K562 (cell line): Measurements from ENCODE around the gene SLC2A8. TPM values are rescaled to one million over a fixed set of nuclear protein-coding genes. Genes with fewer than 3 reads are reported as not detected.

Source experiments
- CBX5 ChIP-seq: IDR thresholded peaks from 2 replicates; pipeline ENCODE4 v1.6.1; 2014; ENCODE audit warnings: low read depth, borderline replicate concordance
- CLOCK ChIP-seq: fragments of 250-450 bp; sonication (Bioruptor Pico); IDR thresholded peaks from 2 replicates; pipeline ENCODE4 v1.4.0; 2020; ENCODE audit warnings: mild to moderate bottlenecking, moderate library complexity, borderline replicate concordance
- HDAC3 ChIP-seq: fragments of 450-650 bp; IDR thresholded peaks from 2 replicates; pipeline ENCODE4 v1.6.1; 2018; ENCODE audit warnings: borderline replicate concordance, mild to moderate bottlenecking, moderate library complexity; ENCODE audit not compliant: partially characterized antibody
- KHSRP ChIP-seq: fragments of 450-650 bp; IDR thresholded peaks from 2 replicates; pipeline ENCODE4 v1.6.1; 2017
- LARP7 ChIP-seq: fragments of 450-650 bp; IDR thresholded peaks from 2 replicates; pipeline ENCODE4 v1.6.1; 2016
- MAZ ChIP-seq, 2 experiments: fragments of 450-650 bp in 1 of 2; sonication (generic) in 1 of 2; formaldehyde crosslinking; IDR thresholded peaks in 1 of 2; conservative IDR thresholded peaks in 1 of 2; 2 replicates each; pipeline versions ENCODE4 v1.4.0 to v1.5.0; 2020; ENCODE audit warnings: mild to moderate bottlenecking in 1 of 2, missing genetic modification reagents in 1 of 2
- NRF1 ChIP-seq, 2 experiments: fragments of 450-650 bp; IDR thresholded peaks in 1 of 2; conservative IDR thresholded peaks in 1 of 2; 2 replicates each; pipeline ENCODE4 v1.6.1; 2014; ENCODE audit warnings: mild to moderate bottlenecking in 2 of 2
- OTX1 ChIP-seq: fragments of 450-650 bp; formaldehyde crosslinking; IDR thresholded peaks from 2 replicates; pipeline ENCODE4 v1.4.0; 2022; ENCODE audit warnings: mild to moderate bottlenecking
- RAD51 ChIP-seq: fragments of 450-650 bp; IDR thresholded peaks from 2 replicates; pipeline ENCODE4 v1.7.1; 2016; ENCODE audit warnings: low read depth, mild to moderate bottlenecking, borderline replicate concordance
- RUNX1 ChIP-seq: sonication (generic); IDR thresholded peaks from 2 replicates; pipeline ENCODE4 v1.6.1; 2016; ENCODE audit warnings: antibody characterized with exemption, low read depth
- SMARCA4 ChIP-seq: fragments of 450-650 bp; IDR thresholded peaks from 2 replicates; pipeline ENCODE4 v1.6.1; 2016
- YBX1 ChIP-seq: fragments of 450-650 bp; IDR thresholded peaks from 2 replicates; pipeline ENCODE4 v1.7.1; 2016; ENCODE audit warnings: mild to moderate bottlenecking
- ZFP91 ChIP-seq: sonication (generic); formaldehyde crosslinking; IDR thresholded peaks from 2 replicates; pipeline ENCODE4 v1.8.0; 2022; ENCODE audit warnings: mild to moderate bottlenecking, missing genetic modification reagents
- ZNF232 ChIP-seq: sonication (generic); formaldehyde crosslinking; IDR thresholded peaks from 2 replicates; pipeline ENCODE4 v1.8.0; 2022; ENCODE audit warnings: mild to moderate bottlenecking, missing genetic modification reagents
- ZNF511 ChIP-seq: sonication (generic); formaldehyde crosslinking; IDR thresholded peaks from 2 replicates; pipeline ENCODE4 v1.8.0; 2022; ENCODE audit warnings: mild to moderate bottlenecking, missing genetic modification reagents
- ZNF655 ChIP-seq: fragments of 250-450 bp; sonication (Bioruptor Pico); IDR thresholded peaks from 2 replicates; pipeline ENCODE4 v1.5.0; 2021
- ZNF785 ChIP-seq: fragments of 250-450 bp; sonication (Bioruptor Pico); IDR thresholded peaks from 2 replicates; pipeline ENCODE4 v1.4.0; 2020; ENCODE audit warnings: mild to moderate bottlenecking
- polyA plus RNA-seq, 8 experiments: library from polyadenylated mRNA; depleted of rRNA in 4 of 8; stranded (reverse) in 5 of 8; unstranded in 3 of 8; fragments of >200 nt; fragmentation: Nextera tagmentation in 2 of 8; fragmentation: Illumina TruSeq in 1 of 8; extraction: Ambion mirVana in 2 of 8; extraction: Trizol in 1 of 8; gene quantifications; 2 replicates each; pipeline versions ENCODE4 v1.2.1 to v1.2.3, GENCODE V29; 2011 to 2014; ENCODE audit warnings: inconsistent platforms in 1 of 8, missing spikeins in 1 of 8
- total RNA-seq, 7 experiments: library from RNA; depleted of rRNA in 6 of 7; stranded (reverse); fragments of >200 nt in 6 of 7; fragmentation: Illumina TruSeq in 2 of 7; extraction: Trizol in 2 of 7; gene quantifications; 2 replicates each; pipeline versions ENCODE4 v1.2.1 to v1.2.3, GENCODE V29; 2011 to 2021; ENCODE audit warnings: low replicate concordance in 1 of 7
- TF ChIP-seq, protein P1 (sequence below): sonication (generic); formaldehyde crosslinking; IDR thresholded peaks from 2 replicates; pipeline ENCODE4 v1.5.0; 2020; ENCODE audit warnings: missing genetic modification reagents
- TF ChIP-seq, protein P2 (sequence below): fragments of 450-650 bp; IDR thresholded peaks from 2 replicates; pipeline ENCODE4 v1.6.1; 2016; ENCODE audit warnings: missing biosample characterization, missing genetic modification characterization
- TF ChIP-seq, protein P3 (sequence below): sonication (generic); IDR thresholded peaks from 2 replicates; pipeline ENCODE4 v1.6.1; 2016

SLC2A8 gene
- total and polyA plus RNA-seq, 9 of the 15 experiments (the other 6 are each of a cell fraction or from before 2014, with no cell fraction given) = 0.13 to 12.9 (median 5.2) TPM

- TF ChIP-seq ZNF655 (CRISPR knock-in tag) (no peak), CLOCK (CRISPR knock-in tag) (no peak), RAD51 (peak; percentile 87), ZFP91 (no peak), MAZ (CRISPR knock-in tag; conservative IDR thresholded peaks at IDR 0.05 in 1 of 2, IDR thresholded peaks at IDR 0.05 in 1 of 2) (0 out of 4 replicates have a peak, but pooled peaks of 1 of the 2 experiments have one; percentile 23), OTX1 (CRISPR knock-in tag) (no peak), KHSRP (no peak), NRF1 (conservative IDR thresholded peaks at IDR 0.05 in 1 of 2, IDR thresholded peaks at IDR 0.05 in 1 of 2) (no peak), ZNF511 (CRISPR knock-in tag) (0 out of 2 replicates have a peak, but pooled peaks have one; percentile 44), ZNF785 (CRISPR knock-in tag) (no peak), RUNX1 (no peak), CBX5 (no peak), SMARCA4 (no peak), LARP7 (no peak), YBX1 (no peak), ZNF232 (CRISPR knock-in tag) (no peak), HDAC3 (no peak)
- TF ChIP-seq, protein P1, sequence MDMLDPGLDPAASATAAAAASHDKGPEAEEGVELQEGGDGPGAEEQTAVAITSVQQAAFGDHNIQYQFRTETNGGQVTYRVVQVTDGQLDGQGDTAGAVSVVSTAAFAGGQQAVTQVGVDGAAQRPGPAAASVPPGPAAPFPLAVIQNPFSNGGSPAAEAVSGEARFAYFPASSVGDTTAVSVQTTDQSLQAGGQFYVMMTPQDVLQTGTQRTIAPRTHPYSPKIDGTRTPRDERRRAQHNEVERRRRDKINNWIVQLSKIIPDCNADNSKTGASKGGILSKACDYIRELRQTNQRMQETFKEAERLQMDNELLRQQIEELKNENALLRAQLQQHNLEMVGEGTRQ = peak; percentile 85
- TF ChIP-seq, protein P2, sequence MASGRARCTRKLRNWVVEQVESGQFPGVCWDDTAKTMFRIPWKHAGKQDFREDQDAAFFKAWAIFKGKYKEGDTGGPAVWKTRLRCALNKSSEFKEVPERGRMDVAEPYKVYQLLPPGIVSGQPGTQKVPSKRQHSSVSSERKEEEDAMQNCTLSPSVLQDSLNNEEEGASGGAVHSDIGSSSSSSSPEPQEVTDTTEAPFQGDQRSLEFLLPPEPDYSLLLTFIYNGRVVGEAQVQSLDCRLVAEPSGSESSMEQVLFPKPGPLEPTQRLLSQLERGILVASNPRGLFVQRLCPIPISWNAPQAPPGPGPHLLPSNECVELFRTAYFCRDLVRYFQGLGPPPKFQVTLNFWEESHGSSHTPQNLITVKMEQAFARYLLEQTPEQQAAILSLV (tag) = no peak
- TF ChIP-seq, protein P3, sequence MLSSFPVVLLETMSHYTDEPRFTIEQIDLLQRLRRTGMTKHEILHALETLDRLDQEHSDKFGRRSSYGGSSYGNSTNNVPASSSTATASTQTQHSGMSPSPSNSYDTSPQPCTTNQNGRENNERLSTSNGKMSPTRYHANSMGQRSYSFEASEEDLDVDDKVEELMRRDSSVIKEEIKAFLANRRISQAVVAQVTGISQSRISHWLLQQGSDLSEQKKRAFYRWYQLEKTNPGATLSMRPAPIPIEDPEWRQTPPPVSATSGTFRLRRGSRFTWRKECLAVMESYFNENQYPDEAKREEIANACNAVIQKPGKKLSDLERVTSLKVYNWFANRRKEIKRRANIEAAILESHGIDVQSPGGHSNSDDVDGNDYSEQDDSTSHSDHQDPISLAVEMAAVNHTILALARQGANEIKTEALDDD = no peak
Measured at GRCh38 chr9:127396253-127396807, 639 bp upstream of the SLC2A8 start (continued).
